Activated T-helper 17 cell treated with anti-CD3 and anti-CD28 coated beads, Interleukin-2, amount 50 U/mL, for 72 hours (primary cell): ENCODE measurements around the gene NIN. TPM values are rescaled to one million over a fixed set of nuclear protein-coding genes. Genes with fewer than 3 reads are reported as not detected.
A peak's percentile ranks its signal among the peaks of the same experiment; 100 is the strongest.

Experiments used
- ATAC-seq: fragments of 150-1000 bp; cut with Tn5 transposase; replicated peaks from 2 replicates; pipeline ENCODE4 v1.10.0; 2021; ENCODE audit warnings: mild to moderate bottlenecking, moderate library complexity
- H3K27ac Mint-ChIP-seq: one replicate; pipeline ENCODE4 v1.8.0; 2022; ENCODE audit warnings: mixed read lengths
- H3K27me3 Mint-ChIP-seq: one replicate; pipeline ENCODE4 v1.8.0; 2022; ENCODE audit warnings: mixed read lengths
- H3K36me3 Mint-ChIP-seq: one replicate; pipeline ENCODE4 v1.8.0; 2022; ENCODE audit warnings: low read depth, mild to moderate bottlenecking, mixed read lengths
- H3K4me1 Mint-ChIP-seq: one replicate; pipeline ENCODE4 v1.8.0; 2022; ENCODE audit warnings: mixed read lengths
- H3K4me3 Mint-ChIP-seq: one replicate; pipeline ENCODE4 v1.8.0; 2022; ENCODE audit warnings: mild to moderate bottlenecking, mixed read lengths
- H3K9me3 Mint-ChIP-seq: one replicate; pipeline ENCODE4 v1.8.0; 2022; ENCODE audit warnings: mixed read lengths
- total RNA-seq, 2 donors: library from RNA; stranded (reverse); gene quantifications; one replicate each; pipeline ENCODE4 v1.2.3, GENCODE V29; 2022

NIN gene
- total RNA-seq, 2 donors from 2014 or later: 25.9 to 42.2 TPM

GRCh38 chr14:50854521-50854920 is 23.6 kb upstream of the NIN start:
- no peak for ATAC-seq
- Mint-ChIP-seq H3K4me3 (no peak overlapping the region), H3K27me3 (no peaks in the 10 kb centered on the region), H3K27ac (no peak overlapping the region), H3K9me3 (no peaks in the 10 kb centered on the region), H3K4me1 (no peaks in the 10 kb centered on the region), H3K36me3 (no peaks in the 10 kb centered on the region)

DNA sequence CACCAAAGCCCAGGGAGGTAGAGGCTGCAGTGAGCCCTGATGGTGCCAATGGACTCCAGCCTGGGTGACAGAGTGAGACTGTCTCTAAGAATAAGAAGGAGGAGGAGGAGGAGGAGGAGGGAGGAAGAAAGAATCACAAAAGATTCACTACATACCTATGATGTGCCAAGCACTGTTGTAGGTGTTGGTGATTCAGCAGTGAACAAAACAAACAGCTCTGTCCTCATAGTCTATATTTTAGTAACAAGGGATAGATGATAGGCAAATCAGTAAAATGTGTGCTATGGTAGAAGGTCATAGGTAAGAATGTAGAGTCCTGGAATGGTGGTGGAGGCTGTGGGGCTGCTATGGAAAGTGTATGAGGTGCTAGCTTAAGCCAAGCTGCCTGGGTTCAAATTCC is 22.9 kb upstream of the NIN start:
- no peaks in the 10 kb centered on the region for H3K27me3 Mint-ChIP-seq
- ATAC-seq: peak; percentile 90
- no peak overlapping the region for H3K27ac Mint-ChIP-seq
- H3K36me3 Mint-ChIP-seq: no peaks in the 10 kb centered on the region
- H3K4me3 Mint-ChIP-seq: no peak overlapping the region
- H3K9me3 Mint-ChIP-seq: no peaks in the 10 kb centered on the region
- H3K4me1 Mint-ChIP-seq: no peaks in the 10 kb centered on the region

- no peaks in the 10 kb centered on the region for H3K9me3 Mint-ChIP-seq
- H3K27me3 Mint-ChIP-seq: no peaks in the 10 kb centered on the region
- H3K27ac Mint-ChIP-seq: no peak overlapping the region
- no peak for ATAC-seq
- no peaks in the 10 kb centered on the region for H3K36me3 Mint-ChIP-seq
- no peak overlapping the region for H3K4me3 Mint-ChIP-seq
- H3K4me1 Mint-ChIP-seq: no peaks in the 10 kb centered on the region
Observed at GRCh38 chr14:50846226-50846880, 15.4 kb upstream of the NIN start.

GRCh38 chr14:50845166-50845565 is 14.2 kb upstream of the NIN start:
- ATAC-seq: no peak
- Mint-ChIP-seq H3K36me3 (no peaks in the 10 kb centered on the region), H3K4me3 (no peak overlapping the region), H3K27me3 (no peaks in the 10 kb centered on the region), H3K4me1 (no peaks in the 10 kb centered on the region), H3K27ac (no peak overlapping the region), H3K9me3 (no peaks in the 10 kb centered on the region)

- H3K27ac Mint-ChIP-seq: no peak overlapping the region
- H3K4me3 Mint-ChIP-seq: no peak overlapping the region
Observed at GRCh38 chr14:50844391-50844790, 13.4 kb upstream of the NIN start.

DNA sequence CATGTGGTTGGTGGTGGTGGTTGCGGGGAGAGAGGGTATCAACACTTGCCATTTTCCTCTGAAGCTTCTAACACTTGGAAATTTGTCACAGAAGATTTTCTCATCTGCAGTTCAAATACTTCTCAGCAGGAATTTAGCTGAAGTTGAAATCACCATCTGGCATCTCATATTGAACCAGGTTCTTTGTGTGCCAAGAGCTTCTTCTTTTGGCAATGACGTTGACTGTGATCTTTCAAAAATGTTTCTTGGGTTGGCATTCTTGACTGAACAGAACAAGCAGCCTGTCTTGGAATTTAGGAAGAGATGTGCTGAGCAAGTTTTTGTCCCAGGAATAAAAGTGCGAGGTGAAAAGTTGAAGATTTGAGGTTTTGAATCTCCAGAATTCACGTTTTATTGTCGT is 8.7 kb upstream of the NIN start:
- Mint-ChIP-seq H3K4me1 (peaks cover 15% of the 10 kb centered on the region), H3K27ac (no peak overlapping the region), H3K9me3 (no peaks in the 10 kb centered on the region), H3K4me3 (no peak overlapping the region), H3K36me3 (no peaks in the 10 kb centered on the region), H3K27me3 (no peaks in the 10 kb centered on the region)
- ATAC-seq: no peak

More at GRCh38 chr14:50844391-50844790, 13.4 kb upstream of the NIN start:
- ATAC-seq: no peak
- no peaks in the 10 kb centered on the region for H3K27me3 Mint-ChIP-seq
- no peaks in the 10 kb centered on the region for H3K9me3 Mint-ChIP-seq
- no peaks in the 10 kb centered on the region for H3K4me1 Mint-ChIP-seq
- H3K36me3 Mint-ChIP-seq: no peaks in the 10 kb centered on the region

- H3K4me3 Mint-ChIP-seq: no peak overlapping the region
- no peaks in the 10 kb centered on the region for H3K9me3 Mint-ChIP-seq
- peaks cover 15% of the 10 kb centered on the region for H3K4me1 Mint-ChIP-seq
- ATAC-seq: peak; percentile 82
- H3K36me3 Mint-ChIP-seq: no peaks in the 10 kb centered on the region
- H3K27ac Mint-ChIP-seq: no peak overlapping the region
- no peaks in the 10 kb centered on the region for H3K27me3 Mint-ChIP-seq
Observed at GRCh38 chr14:50839048-50839447, 8.1 kb upstream of the NIN start.

DNA sequence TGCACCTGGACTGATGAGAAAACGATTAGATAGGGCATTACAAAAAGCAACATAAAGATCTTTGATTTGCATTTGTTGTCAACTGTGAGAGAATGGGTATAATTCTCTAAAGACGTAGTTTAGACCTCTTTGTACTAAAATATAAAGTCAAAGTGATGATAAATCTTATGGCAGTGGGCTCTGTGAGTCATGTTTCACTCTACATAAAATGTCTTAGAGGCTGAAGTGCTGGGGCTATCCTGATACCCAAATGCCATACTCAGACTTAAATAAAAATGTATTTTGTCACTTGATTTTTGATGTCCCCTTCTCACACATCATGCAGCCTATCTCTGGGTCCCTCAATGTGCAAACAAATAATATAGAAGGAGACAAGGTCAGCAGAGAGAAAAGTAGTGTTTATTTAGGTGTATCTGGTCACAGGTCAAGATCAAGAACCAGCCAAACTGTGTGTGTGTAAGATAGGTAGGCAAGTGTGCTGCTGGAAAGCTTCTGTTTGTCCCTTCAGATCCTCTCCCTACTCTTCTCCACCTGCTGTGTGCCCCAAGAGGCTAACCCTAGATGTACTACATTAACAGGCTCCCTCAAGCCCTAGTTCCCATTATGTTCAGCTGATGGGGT is 7.0 kb upstream of the NIN start:
- no peak overlapping the region for H3K4me3 Mint-ChIP-seq
- H3K36me3 Mint-ChIP-seq: no peaks in the 10 kb centered on the region
- H3K27ac Mint-ChIP-seq: no peak overlapping the region
- H3K4me1 Mint-ChIP-seq: peaks cover 15% of the 10 kb centered on the region
- no peak for ATAC-seq
- H3K9me3 Mint-ChIP-seq: no peaks in the 10 kb centered on the region
- H3K27me3 Mint-ChIP-seq: no peaks in the 10 kb centered on the region

DNA sequence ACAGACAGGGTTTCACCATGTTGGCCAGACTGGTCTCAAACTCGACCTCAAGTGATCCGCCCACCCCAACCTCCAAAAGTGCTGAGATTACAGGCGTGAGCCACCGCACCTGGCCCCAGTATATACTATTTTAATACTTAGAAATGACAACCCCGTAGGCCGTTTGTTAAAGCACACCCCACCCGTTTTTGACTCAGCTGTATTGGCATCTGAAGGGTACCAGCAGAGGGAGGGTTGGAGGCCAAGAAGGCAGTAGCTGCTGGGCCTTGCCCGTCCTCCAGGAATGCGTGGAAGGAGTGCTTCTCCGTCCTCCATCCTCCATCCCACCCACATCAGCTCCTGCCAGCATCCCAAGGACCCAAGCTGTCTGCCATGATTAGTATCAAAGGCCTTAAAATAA is 6.3 kb upstream of the NIN start:
- Mint-ChIP-seq H3K36me3 (no peaks in the 10 kb centered on the region), H3K27ac (no peak overlapping the region), H3K4me1 (peaks cover 15% of the 10 kb centered on the region), H3K27me3 (no peaks in the 10 kb centered on the region), H3K4me3 (no peak overlapping the region), H3K9me3 (no peaks in the 10 kb centered on the region)
- no peak for ATAC-seq

DNA sequence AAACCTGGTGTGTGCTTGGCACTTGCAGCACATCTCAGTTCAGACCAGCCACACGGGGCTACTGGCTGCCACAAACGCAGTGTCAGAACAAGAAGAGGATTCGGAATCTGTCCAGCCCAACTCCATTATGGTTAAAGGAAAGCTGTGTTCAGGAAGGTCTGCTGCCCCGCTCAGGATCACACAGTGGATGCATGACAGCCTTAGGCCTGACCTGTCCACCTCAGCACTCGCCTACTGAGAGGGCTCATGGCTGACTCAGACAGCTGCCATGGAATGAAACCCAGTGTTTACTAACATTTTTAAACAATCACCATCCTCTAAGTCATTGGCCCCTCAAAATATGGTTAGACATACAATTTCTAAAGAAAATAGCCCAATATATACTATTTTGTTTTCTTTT is 5.6 kb upstream of the NIN start:
- Mint-ChIP-seq H3K36me3 (no peaks in the 10 kb centered on the region), H3K27ac (no peak overlapping the region), H3K27me3 (no peaks in the 10 kb centered on the region), H3K9me3 (no peaks in the 10 kb centered on the region), H3K4me3 (no peak overlapping the region), H3K4me1 (peaks cover 20% of the 10 kb centered on the region)
- ATAC-seq: no peak

- H3K4me1 Mint-ChIP-seq: peaks cover 22% of the 10 kb centered on the region
- no peaks in the 10 kb centered on the region for H3K9me3 Mint-ChIP-seq
- H3K27me3 Mint-ChIP-seq: no peaks in the 10 kb centered on the region
- no peak for ATAC-seq
- no peaks in the 10 kb centered on the region for H3K36me3 Mint-ChIP-seq
- H3K27ac Mint-ChIP-seq: no peak overlapping the region
- H3K4me3 Mint-ChIP-seq: no peak overlapping the region
Observed at GRCh38 chr14:50835280-50835679, 4.3 kb upstream of the NIN start.

GRCh38 chr14:50834802-50835276 is 3.9 kb upstream of the NIN start:
- Mint-ChIP-seq H3K9me3 (no peaks in the 10 kb centered on the region), H3K27me3 (no peaks in the 10 kb centered on the region), H3K4me3 (no peak overlapping the region), H3K27ac (no peak overlapping the region), H3K36me3 (no peaks in the 10 kb centered on the region), H3K4me1 (peaks cover 22% of the 10 kb centered on the region)
- no peak for ATAC-seq

GRCh38 chr14:50832935-50833630 is 2.1 kb upstream of the NIN start:
- Mint-ChIP-seq H3K27me3 (no peaks in the 10 kb centered on the region), H3K36me3 (no peaks in the 10 kb centered on the region), H3K4me3 (peak overlapping the region; percentile 89), H3K9me3 (no peaks in the 10 kb centered on the region), H3K27ac (no peak overlapping the region), H3K4me1 (peaks cover 23% of the 10 kb centered on the region)
- no peak for ATAC-seq

DNA sequence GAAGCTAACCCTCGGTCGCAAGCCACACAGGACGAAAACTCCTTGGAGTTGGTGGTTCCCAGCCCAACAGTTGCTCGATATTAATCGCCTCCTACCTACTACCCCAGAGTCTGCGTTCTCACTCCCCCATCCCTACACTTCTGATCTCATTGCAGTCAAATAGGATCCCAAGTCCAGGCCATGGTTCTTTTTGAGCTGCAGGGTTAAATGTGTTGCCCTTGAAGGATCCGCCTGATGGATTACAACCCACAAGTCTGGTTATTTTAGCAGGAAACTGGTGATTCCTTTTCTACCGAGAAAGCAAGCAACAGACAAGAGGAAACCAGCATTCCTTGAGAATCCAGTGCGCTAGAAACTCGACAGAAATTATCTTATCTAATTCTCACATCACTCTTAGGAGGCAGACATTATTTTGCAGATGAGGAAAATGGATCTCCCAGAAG is 785 bp upstream of the NIN start:
- no peak for ATAC-seq
- H3K4me3 Mint-ChIP-seq: peak overlapping the region; percentile 89
- no peaks in the 10 kb centered on the region for H3K36me3 Mint-ChIP-seq
- H3K27ac Mint-ChIP-seq: peak overlapping the region; percentile 91
- peaks cover 27% of the 10 kb centered on the region for H3K4me1 Mint-ChIP-seq
- no peaks in the 10 kb centered on the region for H3K27me3 Mint-ChIP-seq
- H3K9me3 Mint-ChIP-seq: no peaks in the 10 kb centered on the region
